ENCODE data around the gene KIF5A. TPM values are rescaled to one million over a fixed set of nuclear protein-coding genes. Genes with fewer than 3 reads are reported as not detected.
"Not testable (repeated sequence)": the region's sequence is repeated elsewhere in the genome, so short reads cannot be mapped to it uniquely, and the experiment has no call there.

The KIF5A gene
- total RNA-seq, 1 donor from 2014 or later: 0.16 TPM

- no peak for ATAC-seq
Measured at GRCh38 chr12:57609101-57609780, 59.4 kb downstream of the KIF5A start.

DNA sequence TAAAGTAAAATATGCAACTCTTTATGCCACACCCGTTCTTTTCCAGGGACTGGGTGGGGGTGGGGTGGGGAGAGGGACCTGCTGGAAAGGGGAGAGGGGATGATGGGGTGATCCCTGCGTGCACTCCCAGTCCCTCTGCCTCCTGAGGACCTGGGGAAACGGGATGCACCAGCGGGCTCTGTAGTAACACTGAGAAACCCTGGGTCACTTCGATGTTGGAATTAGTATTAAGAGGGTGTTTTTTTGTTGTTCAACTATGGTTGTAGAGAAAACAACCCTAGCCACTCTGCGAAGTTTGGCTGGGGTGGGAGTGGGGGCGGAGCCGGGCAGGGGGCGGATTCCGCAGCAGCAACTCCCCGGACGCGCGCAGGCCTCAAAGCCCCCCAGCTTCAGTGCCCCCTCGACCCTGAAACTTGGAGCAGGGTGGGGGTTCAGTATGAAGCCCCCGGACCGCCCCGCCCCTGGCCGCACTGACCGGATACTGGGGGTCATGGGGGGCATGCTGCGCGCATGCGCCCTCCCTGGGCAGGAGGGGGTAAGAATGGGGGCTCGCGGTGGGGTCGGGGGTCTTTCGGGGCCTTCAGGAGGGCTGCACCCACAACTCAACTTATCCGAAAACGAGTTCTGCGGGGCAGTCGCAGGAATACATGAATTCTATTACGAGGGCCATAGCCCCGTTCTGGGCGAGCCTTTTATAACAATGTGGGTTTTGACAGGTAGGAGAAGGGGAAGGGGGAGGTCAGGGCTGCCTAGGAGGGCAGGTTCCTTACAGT lies 60.1 kb downstream of the KIF5A start:
- ATAC-seq: no peak

GRCh38 chr12:57610554-57611107 lies 60.8 kb downstream of the KIF5A start:
- no peak for ATAC-seq

GRCh38 chr12:57611108-57611826 lies 61.4 kb downstream of the KIF5A start, which contains the start of gene ARHGEF25:
ARHGEF25 (plus strand) TSS chr12:57611435; CDS start chr12:57611895, 460 bp downstream.
- peak; percentile 21 for ATAC-seq

- ATAC-seq: no peak
Measured at GRCh38 chr12:57611827-57612710, 62.2 kb downstream of the KIF5A start.

GRCh38 chr12:57612711-57613426 lies 63.0 kb downstream of the KIF5A start:
- no peak for ATAC-seq

GRCh38 chr12:57613427-57614109 lies 63.7 kb downstream of the KIF5A start:
- ATAC-seq: no peak

DNA sequence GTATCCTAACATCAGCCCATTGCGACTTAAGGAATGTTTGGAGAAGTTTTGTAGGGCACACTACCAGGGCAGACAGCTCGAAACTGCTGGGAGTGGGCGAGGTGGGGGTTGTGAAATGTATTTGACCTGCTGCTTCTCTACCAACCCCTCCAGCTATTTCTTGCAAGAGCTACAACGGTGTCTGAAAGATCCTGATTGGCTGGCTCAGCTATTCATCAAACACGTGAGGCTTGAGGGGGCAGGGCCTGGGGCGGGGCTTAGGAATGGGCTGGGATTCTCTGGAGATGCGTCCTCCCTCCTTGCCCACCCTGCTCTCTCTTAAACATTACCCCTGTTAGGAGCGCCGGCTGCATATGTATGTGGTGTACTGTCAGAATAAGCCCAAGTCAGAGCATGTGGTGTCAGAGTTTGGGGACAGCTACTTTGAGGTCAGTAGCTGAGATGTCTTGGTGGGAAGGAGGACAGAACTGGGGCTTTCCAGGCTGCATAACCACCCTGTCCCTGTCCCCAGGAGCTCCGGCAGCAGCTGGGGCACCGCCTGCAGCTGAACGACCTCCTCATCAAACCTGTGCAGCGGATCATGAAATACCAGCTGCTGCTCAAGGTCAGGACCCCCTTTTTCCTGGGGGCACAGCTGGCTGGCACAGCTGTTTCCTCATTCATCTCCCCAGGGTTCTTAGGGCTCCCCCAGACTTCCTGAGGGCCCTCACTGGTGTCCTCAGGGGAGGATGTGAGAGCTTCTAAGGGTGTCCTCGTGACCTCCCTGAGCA lies 64.5 kb downstream of the KIF5A start:
- no peak for ATAC-seq

GRCh38 chr12:57614948-57615500 lies 65.2 kb downstream of the KIF5A start:
- ATAC-seq: no peak

- no peak for ATAC-seq
Measured at GRCh38 chr12:57615637-57616036, 65.8 kb downstream of the KIF5A start.

- no peak for ATAC-seq
Measured at GRCh38 chr12:57616383-57617101, 66.7 kb downstream of the KIF5A start.

DNA sequence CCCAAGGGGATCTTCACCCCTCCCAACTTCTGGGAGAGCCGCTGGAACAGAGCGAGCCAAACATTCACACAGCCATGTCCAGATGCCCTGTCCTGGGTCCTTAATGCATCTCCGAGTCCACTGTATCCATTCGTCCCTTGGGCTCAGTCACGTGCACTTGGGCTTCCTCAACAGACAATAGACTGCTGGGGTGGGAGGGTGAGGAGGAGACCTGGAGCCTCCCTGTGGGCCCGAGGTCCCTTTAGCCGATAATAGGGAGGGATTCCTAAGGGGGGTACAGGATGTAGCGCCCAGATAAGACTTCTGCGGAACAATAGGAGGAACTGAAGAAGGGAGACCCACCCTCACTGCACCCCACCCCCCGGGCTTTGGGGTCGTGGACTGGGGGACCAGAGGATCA lies 68.1 kb downstream of the KIF5A start:
- ATAC-seq: no peak

- not testable (repeated sequence) for ATAC-seq
Measured at GRCh38 chr12:57618431-57618830, 68.6 kb downstream of the KIF5A start.

- no peak for ATAC-seq
Measured at GRCh38 chr12:57618966-57619433, 69.2 kb downstream of the KIF5A start.

DNA sequence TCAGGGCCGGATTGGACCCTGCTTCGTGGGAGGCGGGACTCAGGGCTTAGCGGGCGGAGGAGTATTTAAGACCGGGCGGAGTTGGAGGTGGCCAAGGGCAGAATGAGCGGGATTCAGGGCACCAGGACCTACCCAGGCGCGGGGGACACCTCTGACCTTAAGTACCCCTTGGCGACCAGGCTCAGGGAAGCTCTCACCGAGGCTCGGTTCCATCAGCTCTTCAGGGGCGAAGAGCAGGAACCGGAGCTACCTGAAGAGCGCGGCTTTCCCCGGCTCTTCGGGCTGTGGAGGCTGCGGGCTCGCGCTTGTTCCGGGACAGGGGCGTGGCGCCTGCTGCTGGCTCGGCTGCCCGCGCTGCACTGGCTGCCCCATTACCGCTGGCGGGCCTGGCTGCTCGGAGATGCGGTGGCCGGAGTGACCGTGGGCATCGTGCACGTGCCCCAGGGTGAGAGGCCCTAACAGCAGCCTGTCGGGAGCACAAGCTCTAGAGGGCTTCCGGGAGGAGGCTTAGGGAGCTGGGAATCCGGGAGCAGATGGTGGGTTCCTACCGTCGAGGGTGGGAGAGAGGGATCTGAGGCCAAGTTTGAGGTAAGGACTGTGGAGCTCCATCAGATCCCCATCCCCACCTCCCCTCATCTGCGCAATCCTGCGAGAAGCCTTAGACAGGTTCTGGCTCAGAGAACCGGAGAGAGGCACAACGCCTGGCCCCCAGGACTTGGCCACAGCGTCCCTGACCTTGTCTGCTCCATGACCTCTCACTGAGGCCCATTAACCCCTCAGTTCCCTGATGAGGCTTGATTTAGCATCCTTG lies 69.8 kb downstream of the KIF5A start:
- peak; percentile 55 for ATAC-seq

- no peak for ATAC-seq
Measured at GRCh38 chr12:57620245-57620935, 70.5 kb downstream of the KIF5A start.

DNA sequence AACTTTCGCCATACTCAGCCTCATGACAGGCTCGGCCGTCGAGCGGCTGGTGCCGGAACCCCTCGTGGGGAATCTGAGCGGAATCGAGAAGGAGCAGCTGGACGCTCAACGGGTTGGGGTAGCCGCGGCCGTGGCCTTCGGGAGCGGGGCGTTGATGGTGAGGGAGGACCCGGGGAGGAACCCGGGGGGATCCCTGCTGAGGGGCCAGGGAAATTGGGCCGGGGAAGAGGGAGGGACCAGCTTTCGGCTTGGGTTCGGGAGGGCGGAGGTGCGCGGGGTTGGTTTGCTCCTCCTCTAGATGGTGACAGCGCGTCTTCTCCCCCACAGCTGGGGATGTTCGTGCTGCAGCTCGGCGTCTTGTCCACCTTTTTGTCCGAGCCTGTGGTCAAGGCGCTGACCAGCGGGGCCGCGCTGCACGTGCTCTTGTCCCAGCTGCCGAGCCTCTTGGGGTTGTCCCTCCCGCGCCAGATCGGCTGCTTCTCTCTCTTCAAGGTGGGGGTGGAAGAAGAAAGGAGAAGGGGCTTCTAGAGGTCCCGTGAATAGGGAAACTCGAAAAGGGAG lies 71.2 kb downstream of the KIF5A start:
- no peak for ATAC-seq
